ENCODE measurements around the gene SRCAP. TPM values are rescaled to one million over a fixed set of nuclear protein-coding genes. Genes with fewer than 3 reads are reported as not detected.

The SRCAP gene
- total RNA-seq, 1 donor from 2014 or later, result 10.0 TPM

DNA sequence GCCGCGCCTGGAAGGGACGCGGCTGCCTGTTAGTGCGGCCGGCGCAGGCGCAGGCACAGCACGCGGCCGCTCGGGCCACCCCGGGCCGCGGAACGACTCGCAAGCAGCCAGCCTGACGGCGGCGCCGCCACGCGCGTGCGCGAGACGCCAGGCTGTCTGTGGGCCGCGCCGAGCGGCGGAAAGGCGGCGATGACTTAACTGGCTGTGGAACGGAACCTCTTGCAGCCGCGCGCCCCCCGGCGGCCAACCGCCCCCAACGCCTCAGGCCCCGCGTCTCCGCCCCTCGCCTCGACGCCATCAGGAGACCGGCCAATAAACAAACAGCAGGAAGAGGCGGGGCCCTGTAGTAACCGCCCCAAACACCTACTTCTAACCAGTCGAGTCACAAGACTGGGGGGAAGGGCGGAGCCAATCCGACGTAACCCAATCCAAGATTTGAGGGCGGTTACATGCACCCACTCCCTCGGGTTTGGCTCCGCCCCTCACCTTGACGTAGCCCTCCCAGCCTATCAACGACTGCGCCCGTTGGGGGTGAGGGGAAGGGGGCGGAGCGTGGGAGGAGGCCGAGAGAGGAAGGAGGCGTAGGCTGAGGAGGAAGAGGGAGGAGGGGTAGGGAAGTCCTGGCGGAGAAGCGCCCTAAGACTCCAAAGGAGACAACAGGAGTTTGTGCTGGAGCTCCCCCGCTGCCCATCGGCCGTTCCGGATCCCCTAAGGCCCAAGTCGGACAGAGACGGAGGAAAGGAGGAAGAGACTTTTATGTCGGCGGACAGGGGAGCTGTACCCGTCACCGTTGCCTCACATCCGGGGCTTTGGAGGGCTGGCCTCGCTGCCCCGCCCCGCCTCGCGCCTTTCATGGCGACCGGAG, 40.9 kb upstream of the SRCAP start, which contains the start of gene FBRS:
FBRS (plus strand) TSS at position 566 of the 865 bp plus-strand sequence. CDS start 1,088 bp downstream, outside the sequence.
- FAIRE-seq, result no peak

DNA sequence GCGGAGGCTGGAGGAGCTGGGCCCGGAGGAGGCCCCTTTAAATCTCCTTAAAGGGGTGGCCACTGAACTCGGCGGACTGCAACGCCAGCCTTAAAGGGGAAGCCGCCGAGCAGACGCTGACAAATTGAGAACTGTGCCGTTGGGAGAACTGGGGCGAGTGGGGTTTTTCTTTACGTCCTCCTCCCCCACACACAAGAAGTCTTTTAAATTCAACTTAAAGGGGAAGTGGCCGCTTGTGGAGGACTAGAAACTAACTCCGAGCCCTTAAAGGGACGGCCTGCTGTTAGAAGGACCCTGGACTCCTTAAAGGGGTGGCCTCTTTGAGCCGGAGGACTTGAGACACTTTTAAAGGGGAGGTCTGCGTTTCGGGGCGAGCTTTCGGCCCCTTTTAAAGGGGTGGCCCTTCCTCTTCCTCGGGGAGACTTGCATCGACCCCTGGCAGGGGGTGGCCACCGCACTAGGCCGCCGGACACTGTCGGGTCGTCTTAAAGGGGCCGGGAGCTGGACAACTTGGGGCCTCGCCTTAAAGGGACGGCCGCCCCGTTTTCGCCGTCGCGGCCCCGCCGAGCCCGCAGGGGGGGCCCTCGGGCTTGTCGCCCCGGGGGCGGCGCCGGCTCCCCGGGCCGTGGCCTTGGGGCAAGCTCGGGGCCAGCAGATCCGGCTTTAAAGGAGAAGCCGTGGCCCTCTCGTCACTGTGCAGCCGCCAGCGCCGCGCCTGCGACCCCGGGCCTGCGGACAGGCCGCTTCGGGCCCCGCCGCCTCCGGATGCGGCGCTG, 40.1 kb upstream of the SRCAP start:
- FAIRE-seq, result no peak
- H3K27me3 ChIP-seq (ENCODE audit: control insufficient read depth, insufficient read depth, low read length), result no peaks in the 10 kb centered on the region
- TF ChIP-seq, protein P1, sequence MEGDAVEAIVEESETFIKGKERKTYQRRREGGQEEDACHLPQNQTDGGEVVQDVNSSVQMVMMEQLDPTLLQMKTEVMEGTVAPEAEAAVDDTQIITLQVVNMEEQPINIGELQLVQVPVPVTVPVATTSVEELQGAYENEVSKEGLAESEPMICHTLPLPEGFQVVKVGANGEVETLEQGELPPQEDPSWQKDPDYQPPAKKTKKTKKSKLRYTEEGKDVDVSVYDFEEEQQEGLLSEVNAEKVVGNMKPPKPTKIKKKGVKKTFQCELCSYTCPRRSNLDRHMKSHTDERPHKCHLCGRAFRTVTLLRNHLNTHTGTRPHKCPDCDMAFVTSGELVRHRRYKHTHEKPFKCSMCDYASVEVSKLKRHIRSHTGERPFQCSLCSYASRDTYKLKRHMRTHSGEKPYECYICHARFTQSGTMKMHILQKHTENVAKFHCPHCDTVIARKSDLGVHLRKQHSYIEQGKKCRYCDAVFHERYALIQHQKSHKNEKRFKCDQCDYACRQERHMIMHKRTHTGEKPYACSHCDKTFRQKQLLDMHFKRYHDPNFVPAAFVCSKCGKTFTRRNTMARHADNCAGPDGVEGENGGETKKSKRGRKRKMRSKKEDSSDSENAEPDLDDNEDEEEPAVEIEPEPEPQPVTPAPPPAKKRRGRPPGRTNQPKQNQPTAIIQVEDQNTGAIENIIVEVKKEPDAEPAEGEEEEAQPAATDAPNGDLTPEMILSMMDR (IDR thresholded peaks at IDR 0.05; ENCODE audit: insufficient read depth, low read length, severe bottlenecking), result peak; percentile 11
- peak overlapping the region; percentile 68 for H3K4me3 ChIP-seq (ENCODE audit: low read depth, low read length)
- peaks cover 33% of the 10 kb centered on the region for H3K36me3 ChIP-seq (ENCODE audit: control insufficient read depth, insufficient read depth, low read length)
- peak; percentile 88 for DNase-seq (ENCODE audit: low read depth)

More for the DNA sequence above, 40.9 kb upstream of the SRCAP start, which contains the start of gene FBRS:
- Histone ChIP-seq H3K27me3 (ENCODE audit: control insufficient read depth, insufficient read depth, low read length) (no peaks in the 10 kb centered on the region), H3K4me3 (ENCODE audit: low read depth, low read length) (peak within 1 kb of the TSS; percentile 68), H3K36me3 (ENCODE audit: control insufficient read depth, insufficient read depth, low read length) (peaks cover 33% of the 10 kb centered on the region)
- DNase-seq (ENCODE audit: low read depth), result peak; percentile 99
- TF ChIP-seq, protein P1 (IDR thresholded peaks at IDR 0.05; ENCODE audit: insufficient read depth, low read length, severe bottlenecking), result peak; percentile 72

DNA sequence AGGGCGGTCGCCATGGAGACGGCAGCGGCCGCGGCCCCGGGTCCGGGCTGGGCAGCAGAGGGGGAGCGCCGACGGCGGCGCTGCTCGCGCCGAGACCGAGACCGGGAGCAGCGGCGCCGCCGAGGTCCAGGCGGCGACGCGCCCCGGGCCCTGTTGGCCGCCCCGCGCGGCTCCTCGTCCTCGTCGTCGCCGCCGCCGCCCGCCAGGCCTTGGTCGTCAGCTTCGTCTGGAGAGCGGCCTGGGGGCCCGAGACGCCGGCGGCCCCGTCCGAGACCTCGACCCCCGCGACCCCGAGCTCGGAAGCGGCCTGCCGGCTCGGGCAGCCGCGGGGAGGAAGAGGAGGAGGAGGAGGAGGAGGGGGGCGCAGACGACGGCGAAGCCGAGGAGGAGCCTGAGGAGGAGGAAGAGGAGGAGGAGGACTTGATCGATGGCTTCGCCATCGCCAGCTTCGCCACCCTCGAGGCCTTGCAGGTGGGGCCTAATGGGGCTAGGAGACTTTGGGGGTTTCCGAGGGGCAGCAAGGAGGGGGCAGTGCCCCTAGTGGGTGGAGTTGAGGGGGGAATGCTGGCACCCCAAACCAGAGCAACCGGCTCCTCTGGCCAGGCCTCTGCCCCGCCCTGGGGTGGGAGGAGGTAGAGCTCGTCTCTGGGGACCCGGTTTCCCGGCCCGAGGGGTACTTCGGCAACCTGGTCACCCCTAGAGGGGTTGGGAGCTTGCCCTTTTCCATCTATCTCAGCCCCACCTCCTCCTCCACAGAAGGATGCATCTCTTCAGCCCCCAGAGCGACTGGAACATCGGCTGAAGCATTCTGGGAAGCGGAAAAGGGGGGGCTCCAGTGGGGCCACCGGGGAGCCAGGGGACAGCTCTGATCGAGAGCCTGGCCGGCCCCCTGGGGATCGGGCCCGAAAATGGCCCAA, 39.2 kb upstream of the SRCAP start:
- TF ChIP-seq, protein P1 (IDR thresholded peaks at IDR 0.05; ENCODE audit: insufficient read depth, low read length, severe bottlenecking), result peak; percentile 18
- Histone ChIP-seq H3K36me3 (ENCODE audit: control insufficient read depth, insufficient read depth, low read length) (peaks cover 31% of the 10 kb centered on the region), H3K27me3 (ENCODE audit: control insufficient read depth, insufficient read depth, low read length) (no peaks in the 10 kb centered on the region), H3K4me3 (ENCODE audit: low read depth, low read length) (peak overlapping the region; percentile 68)
- FAIRE-seq (no peak), DNase-seq (ENCODE audit: low read depth) (peak; percentile 15)

DNA sequence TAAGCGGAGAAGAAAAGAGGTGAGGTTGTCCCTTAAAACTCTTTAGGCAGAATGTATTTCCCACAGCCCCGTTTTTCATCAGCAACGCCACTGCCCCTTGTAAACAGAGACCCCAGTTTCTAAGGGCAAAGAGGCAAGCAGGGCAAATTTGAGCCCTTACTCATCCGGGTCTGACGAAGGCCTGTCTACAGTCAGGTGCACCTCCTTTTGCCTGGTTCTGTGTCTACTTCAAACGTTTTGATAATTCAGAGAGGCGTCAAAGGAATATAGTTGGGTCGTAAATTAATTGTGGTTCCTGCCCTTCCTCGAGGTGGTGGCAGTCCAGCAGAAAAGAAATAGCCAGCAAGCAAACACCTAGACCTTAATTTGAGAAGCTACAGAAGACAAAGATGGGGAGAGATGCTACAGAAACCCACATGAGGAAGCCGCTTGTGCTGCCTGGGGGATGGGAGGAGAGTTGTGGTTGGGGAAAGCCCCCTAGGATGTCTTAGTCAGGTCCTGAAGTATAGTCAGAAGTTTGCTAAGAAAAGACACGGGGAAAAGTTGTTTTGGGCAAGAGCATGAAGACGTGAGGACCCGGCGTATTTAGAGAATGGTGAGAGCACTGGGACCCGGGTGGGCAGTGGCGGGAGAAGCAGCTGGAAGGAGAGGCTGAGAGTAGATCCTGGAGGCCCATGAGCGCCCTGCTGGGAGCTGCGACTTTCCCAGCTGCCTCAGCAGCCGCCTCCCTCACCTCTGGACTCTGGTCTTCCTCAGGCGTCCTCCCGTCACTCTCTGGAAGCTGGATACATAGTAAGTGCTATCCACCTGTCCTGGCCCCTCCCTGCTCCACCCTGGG, 38.3 kb upstream of the SRCAP start:
- Histone ChIP-seq H3K27me3 (ENCODE audit: control insufficient read depth, insufficient read depth, low read length) (no peaks in the 10 kb centered on the region), H3K4me3 (ENCODE audit: low read depth, low read length) (peak overlapping the region; percentile 68), H3K36me3 (ENCODE audit: control insufficient read depth, insufficient read depth, low read length) (peaks cover 31% of the 10 kb centered on the region)
- TF ChIP-seq, protein P1 (IDR thresholded peaks at IDR 0.05; ENCODE audit: insufficient read depth, low read length, severe bottlenecking), result no peak
- FAIRE-seq, result no peak
- DNase-seq (ENCODE audit: low read depth), result peak; percentile 29
